Measurements from ENCODE around the gene GRIK4. TPM values are rescaled to one million over a fixed set of nuclear protein-coding genes. Genes with fewer than 3 reads are reported as not detected.

The GRIK4 gene
- total and polyA plus RNA-seq, 4 donors = 0.05 to 0.25 (median 0.06) TPM; not detected in 1

DNA sequence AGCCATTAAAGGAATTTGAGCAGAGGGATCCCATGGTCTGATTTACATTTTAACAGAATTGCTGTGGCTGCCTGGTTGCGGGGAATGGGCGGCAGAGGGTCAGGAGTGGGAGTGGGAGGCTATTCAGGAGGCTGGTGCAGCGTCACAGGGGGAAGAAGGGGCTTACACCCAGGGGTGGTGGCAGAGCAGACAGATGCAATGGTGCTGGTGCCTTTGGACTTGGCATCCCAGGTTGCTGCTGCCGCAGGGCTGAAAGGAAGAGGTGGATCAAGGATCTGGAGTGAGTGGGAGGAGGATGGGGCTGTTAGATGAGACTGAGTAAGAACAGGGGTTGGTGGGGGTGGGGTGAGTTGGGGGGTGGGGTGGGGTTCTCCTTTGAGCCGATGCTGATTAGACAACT is 38.5 kb downstream of the GRIK4 start (continued):
- TF ChIP-seq RAD21 (IDR thresholded peaks at IDR 0.05) = no peak
- TF ChIP-seq HNF4G (IDR thresholded peaks at IDR 0.05) = no peak
- TF ChIP-seq HNF4A (conservative IDR thresholded peaks at IDR 0.05) = no peak
- no peak for TF ChIP-seq FOXA1 (IDR thresholded peaks at IDR 0.05)
- no peak for TF ChIP-seq SP1 (IDR thresholded peaks at IDR 0.05)
- TF ChIP-seq, protein P1, sequence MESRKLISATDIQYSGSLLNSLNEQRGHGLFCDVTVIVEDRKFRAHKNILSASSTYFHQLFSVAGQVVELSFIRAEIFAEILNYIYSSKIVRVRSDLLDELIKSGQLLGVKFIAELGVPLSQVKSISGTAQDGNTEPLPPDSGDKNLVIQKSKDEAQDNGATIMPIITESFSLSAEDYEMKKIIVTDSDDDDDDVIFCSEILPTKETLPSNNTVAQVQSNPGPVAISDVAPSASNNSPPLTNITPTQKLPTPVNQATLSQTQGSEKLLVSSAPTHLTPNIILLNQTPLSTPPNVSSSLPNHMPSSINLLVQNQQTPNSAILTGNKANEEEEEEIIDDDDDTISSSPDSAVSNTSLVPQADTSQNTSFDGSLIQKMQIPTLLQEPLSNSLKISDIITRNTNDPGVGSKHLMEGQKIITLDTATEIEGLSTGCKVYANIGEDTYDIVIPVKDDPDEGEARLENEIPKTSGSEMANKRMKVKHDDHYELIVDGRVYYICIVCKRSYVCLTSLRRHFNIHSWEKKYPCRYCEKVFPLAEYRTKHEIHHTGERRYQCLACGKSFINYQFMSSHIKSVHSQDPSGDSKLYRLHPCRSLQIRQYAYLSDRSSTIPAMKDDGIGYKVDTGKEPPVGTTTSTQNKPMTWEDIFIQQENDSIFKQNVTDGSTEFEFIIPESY (IDR thresholded peaks at IDR 0.05) = no peak
- TF ChIP-seq JUND (IDR thresholded peaks at IDR 0.05) = no peak
- TF ChIP-seq EGR1 (IDR thresholded peaks at IDR 0.05; ENCODE audit: low read depth in 2 of 2) = no peak

DNA sequence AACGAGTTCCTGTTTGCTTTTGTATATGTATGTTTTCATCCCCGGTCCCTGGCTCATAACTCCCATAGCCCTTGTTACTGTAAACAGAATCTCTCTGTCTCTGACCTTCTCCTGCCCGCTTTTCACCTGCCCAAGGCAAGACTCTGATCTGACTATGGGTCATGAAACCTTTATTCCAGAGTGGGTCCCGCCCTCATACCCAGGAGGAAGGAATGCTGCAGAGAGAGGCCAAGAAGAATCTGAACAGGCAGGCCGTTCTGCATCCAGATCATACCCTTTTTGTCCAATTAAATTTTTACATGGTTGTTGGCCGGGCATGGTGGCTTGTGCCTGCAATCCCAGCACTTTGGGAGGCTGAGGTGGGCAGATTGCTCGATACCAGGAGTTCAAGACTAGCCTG is 39.6 kb downstream of the GRIK4 start:
- 91% methylated on average over 7 of the region's 7 CpGs for WGBS
- no peak for DNase-seq (ENCODE audit: low spot score)
- TF ChIP-seq, protein P2, sequence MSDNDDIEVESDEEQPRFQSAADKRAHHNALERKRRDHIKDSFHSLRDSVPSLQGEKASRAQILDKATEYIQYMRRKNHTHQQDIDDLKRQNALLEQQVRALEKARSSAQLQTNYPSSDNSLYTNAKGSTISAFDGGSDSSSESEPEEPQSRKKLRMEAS (IDR thresholded peaks at IDR 0.05) = no peak
- TF ChIP-seq RXRA (IDR thresholded peaks at IDR 0.05) (no peak), YY1 (IDR thresholded peaks at IDR 0.05) (no peak), EGR1 (IDR thresholded peaks at IDR 0.05; ENCODE audit: low read depth in 2 of 2) (no peak), NR2F2 (IDR thresholded peaks at IDR 0.05) (no peak)
- TF ChIP-seq, protein P3, sequence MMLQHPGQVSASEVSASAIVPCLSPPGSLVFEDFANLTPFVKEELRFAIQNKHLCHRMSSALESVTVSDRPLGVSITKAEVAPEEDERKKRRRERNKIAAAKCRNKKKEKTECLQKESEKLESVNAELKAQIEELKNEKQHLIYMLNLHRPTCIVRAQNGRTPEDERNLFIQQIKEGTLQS (IDR thresholded peaks at IDR 0.05) = no peak
- Histone ChIP-seq H3K4me1 (ENCODE audit: control insufficient read depth in 4 of 4, insufficient read depth in 4 of 4, low read length in 3 of 4) (peaks cover 0 to 7% (median 3%) of the 10 kb centered on the region in 4 donors), H3K4me3 (ENCODE audit: low read depth in 1 of 3, low read length in 3 of 3) (no peak overlapping the region), H3K27ac (ENCODE audit: low read depth in 1 of 2, low read length in 2 of 2) (no peak overlapping the region), H3K9ac (ENCODE audit: low read depth in 1 of 2, low read length in 2 of 2) (no peak overlapping the region), H3K9me3 (ENCODE audit: control insufficient read depth in 4 of 4, low read length in 3 of 4) (no peaks in the 10 kb centered on the region), H3K27me3 (ENCODE audit: control insufficient read depth in 4 of 4, insufficient read depth in 4 of 4, low read length in 3 of 4) (peaks cover 0 to 2% (median 0%) of the 10 kb centered on the region in 4 donors), H3K36me3 (ENCODE audit: control insufficient read depth in 4 of 4, insufficient read depth in 3 of 4, low read depth in 1 of 4, low read length in 3 of 4) (no peaks in the 10 kb centered on the region)

DNA sequence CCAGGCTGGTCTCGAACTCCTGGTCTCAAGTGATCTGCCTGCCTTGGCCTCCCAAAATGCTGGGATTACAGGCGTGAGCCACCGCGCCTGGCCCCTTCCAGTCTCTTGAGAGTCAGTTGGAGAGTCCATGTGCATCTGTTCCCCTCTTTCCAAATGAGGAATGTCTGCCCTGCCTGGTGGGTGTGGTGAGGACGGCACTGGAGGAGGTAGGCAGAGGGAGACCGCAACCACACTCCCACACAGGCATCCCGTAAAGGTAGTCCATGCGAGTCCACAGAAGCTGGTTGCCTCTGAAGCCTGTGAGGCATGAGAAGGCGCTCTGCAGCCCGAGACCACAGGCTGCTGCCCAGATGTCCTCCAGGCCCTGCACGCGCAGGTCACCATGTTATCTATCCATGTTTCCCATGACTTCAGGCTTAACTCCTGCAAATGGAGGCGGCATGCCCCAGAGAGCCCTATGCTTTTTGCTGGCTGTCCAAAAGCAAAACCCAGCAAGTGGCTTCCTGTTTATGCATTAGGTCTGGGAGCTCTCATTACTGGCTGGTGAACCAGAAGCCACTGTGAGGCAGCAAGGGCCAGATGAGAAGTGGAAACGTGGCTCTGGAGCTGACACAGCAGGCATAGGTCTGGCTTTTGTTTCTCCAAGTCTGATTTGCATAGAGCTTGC is 43.4 kb downstream of the GRIK4 start:
- H3K4me1 ChIP-seq (ENCODE audit: control insufficient read depth in 4 of 4, insufficient read depth in 4 of 4, low read length in 3 of 4) = no peaks in the 10 kb centered on the region
- TF ChIP-seq NR2F2 (IDR thresholded peaks at IDR 0.05) (peak; percentile 30), RXRA (IDR thresholded peaks at IDR 0.05) (no peak)
- no peaks in the 10 kb centered on the region for H3K36me3 ChIP-seq (ENCODE audit: control insufficient read depth in 4 of 4, insufficient read depth in 3 of 4, low read depth in 1 of 4, low read length in 3 of 4)
- no peak for DNase-seq (ENCODE audit: low spot score)
- no peak overlapping the region for H3K4me3 ChIP-seq (ENCODE audit: low read depth in 1 of 3, low read length in 3 of 3)
- H3K27ac ChIP-seq (ENCODE audit: low read depth in 1 of 2, low read length in 2 of 2) = no peak overlapping the region
- no peaks in the 10 kb centered on the region for H3K9me3 ChIP-seq (ENCODE audit: control insufficient read depth in 4 of 4, low read length in 3 of 4)
- 84% methylated on average over 14 of the region's 14 CpGs for WGBS
- no peak overlapping the region for H3K9ac ChIP-seq (ENCODE audit: low read depth in 1 of 2, low read length in 2 of 2)
- H3K27me3 ChIP-seq (ENCODE audit: control insufficient read depth in 4 of 4, insufficient read depth in 4 of 4, low read length in 3 of 4) = peaks cover 0 to 2% (median 0%) of the 10 kb centered on the region in 4 donors

GRCh38 chr11:120555433-120555773 is 43.9 kb downstream of the GRIK4 start:
- H3K9ac ChIP-seq (ENCODE audit: low read depth in 1 of 2, low read length in 2 of 2) = no peak overlapping the region
- H3K27ac ChIP-seq (ENCODE audit: low read depth in 1 of 2, low read length in 2 of 2) = no peak overlapping the region
- WGBS = 61% methylated on average over 11 of the region's 11 CpGs

More at GRCh38 chr11:120555433-120555773, 43.9 kb downstream of the GRIK4 start:
- H3K4me3 ChIP-seq (ENCODE audit: low read depth in 1 of 3, low read length in 3 of 3) = no peak overlapping the region
- peaks cover 0 to 2% (median 0%) of the 10 kb centered on the region in 4 donors for H3K27me3 ChIP-seq (ENCODE audit: control insufficient read depth in 4 of 4, insufficient read depth in 4 of 4, low read length in 3 of 4)
- no peaks in the 10 kb centered on the region for H3K9me3 ChIP-seq (ENCODE audit: control insufficient read depth in 4 of 4, low read length in 3 of 4)
- TF ChIP-seq FOXA1 (IDR thresholded peaks at IDR 0.05) = no peak
- TF ChIP-seq, protein P2 (IDR thresholded peaks at IDR 0.05) = no peak
- TF ChIP-seq, protein P1 (IDR thresholded peaks at IDR 0.05) = no peak
- no peaks in the 10 kb centered on the region for H3K4me1 ChIP-seq (ENCODE audit: control insufficient read depth in 4 of 4, insufficient read depth in 4 of 4, low read length in 3 of 4)
- H3K36me3 ChIP-seq (ENCODE audit: control insufficient read depth in 4 of 4, insufficient read depth in 3 of 4, low read depth in 1 of 4, low read length in 3 of 4) = no peaks in the 10 kb centered on the region
- no peak for DNase-seq (ENCODE audit: low spot score)

Data from liver (tissue), 9 donors.